Measurements from ENCODE around the gene NUP214.

- TF ChIP-seq ZNF140 (tag by site-specific recombination; IDR thresholded peaks at IDR 0.05) (no peak), ZBTB7A (tag by site-specific recombination; IDR thresholded peaks at IDR 0.05; ENCODE audit: low read depth) (no peak), SP2 (tag by site-specific recombination; IDR thresholded peaks at IDR 0.05) (no peak), ZNF132 (tag by site-specific recombination; IDR thresholded peaks at IDR 0.05; ENCODE audit: borderline replicate concordance) (no peak), CTCF (tag by site-specific recombination; IDR thresholded peaks at IDR 0.05) (no peak), ZSCAN5A (tag by site-specific recombination; IDR thresholded peaks at IDR 0.05) (no peak), PBX3 (CRISPR knock-in tag; IDR thresholded peaks at IDR 0.05) (no peak), ZBTB8A (tag by site-specific recombination; IDR thresholded peaks at IDR 0.05) (no peak), ZSCAN23 (tag by site-specific recombination; IDR thresholded peaks at IDR 0.05) (no peak)
These were observed 91.4 kb downstream of the NUP214 start for GRCh38 chr9:131216806-131217205.
